Cardiac atrium fibroblast (primary cell): ENCODE measurements around the gene FAM120A. TPM values are rescaled to one million over a fixed set of nuclear protein-coding genes. Genes with fewer than 3 reads are reported as not detected.

Experiments
- total RNA-seq: library from RNA; depleted of rRNA; stranded (reverse); fragments of >200 nt; gene quantifications from 2 replicates; pipeline ENCODE4 v1.2.3, GENCODE V29; 2015

The FAM120A gene
- 78.3 and 86.2 TPM in 2 replicates for total RNA-seq

DNA sequence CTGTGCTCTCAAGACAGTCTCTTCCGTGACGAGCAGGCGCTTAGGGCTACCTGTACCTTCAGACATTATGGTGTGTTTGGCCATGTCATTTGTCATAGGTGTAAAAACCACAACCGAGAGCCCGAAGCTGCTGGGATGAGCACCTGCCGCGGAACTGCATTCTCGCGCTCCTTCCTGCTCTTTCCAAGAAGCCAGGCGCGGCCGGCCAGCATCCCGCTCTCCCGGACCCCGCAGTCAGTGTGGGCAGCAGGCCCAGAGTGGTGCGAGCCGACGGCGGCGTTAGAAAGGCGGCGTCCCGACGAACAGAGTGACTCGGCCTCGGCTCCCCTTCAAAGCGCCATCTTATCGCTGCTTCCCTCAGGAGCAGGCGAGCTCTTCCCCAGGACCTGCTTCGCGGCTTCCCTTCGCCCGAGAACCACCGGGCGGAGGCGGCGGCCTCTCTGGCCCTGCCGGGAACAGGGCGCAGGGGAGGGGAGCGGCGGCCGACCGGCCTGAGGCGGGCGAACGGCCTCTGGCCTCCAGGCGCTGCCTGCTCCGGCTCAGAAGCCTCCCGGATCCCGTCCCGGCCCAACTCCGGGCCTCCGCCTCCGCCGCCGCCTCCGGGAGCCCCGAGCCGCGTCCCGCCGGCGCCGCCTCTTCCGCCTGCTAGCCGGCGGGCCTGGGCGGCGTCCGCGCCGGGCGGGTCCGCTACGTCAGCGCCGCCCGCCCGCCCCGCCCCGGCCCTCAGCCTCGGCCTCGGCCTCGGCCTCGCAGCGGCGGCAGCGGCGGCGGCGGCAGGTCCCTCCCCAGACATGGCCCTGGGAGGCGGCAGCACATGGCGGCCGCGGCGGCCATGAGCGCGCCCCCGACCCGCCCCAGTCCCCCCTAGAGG lies at the start of gene FAM120A:
FAM120A (plus strand) TSS at position 741 of the 871 bp plus-strand sequence. CDS start 231 bp downstream, outside the sequence.

GRCh38 chr9:93453047-93453914 lies 1.8 kb downstream of the FAM120A start, which contains the start of gene FAM120AOS:
TSS of gene FAM120AOS (minus strand) at chr9:93453581. CDS start at chr9:93452709, 872 bp downstream.

GRCh38 chr9:93576258-93577077 lies 125.0 kb downstream of the FAM120A start, which contains the start of gene PHF2:
TSS of gene PHF2 (plus strand) at chr9:93576584. CDS start at chr9:93576774, 190 bp downstream.

Other genes starting within 250 kb of the FAM120A start
- gene FAM120AOS, start 1.9 kb downstream of the FAM120A start, total RNA-seq, result 21.9 and 33.0 TPM in 2 replicates
- 10.5 and 12.3 TPM in 2 replicates for gene PHF2, start 124.9 kb downstream of the FAM120A start, total RNA-seq